HG03575 (cell line): Measurements from ENCODE around the gene ZFPL1.

Experiments used
- ATAC-seq: cut with Tn5 transposase; IDR thresholded peaks from one replicate; pipeline ENCODE4 v1.9.1; 2021; ENCODE audit not compliant: unreplicated experiment, insufficient number of reproducible peaks, low FRiP score; ENCODE audit errors: extremely low read depth

The ZFPL1 gene

GRCh38 chr11:65087216-65087615 is 3.2 kb downstream of the ZFPL1 start:
- ATAC-seq = no peak

- no peak for ATAC-seq
Measured at GRCh38 chr11:65087827-65088226, 3.8 kb downstream of the ZFPL1 start.

DNA sequence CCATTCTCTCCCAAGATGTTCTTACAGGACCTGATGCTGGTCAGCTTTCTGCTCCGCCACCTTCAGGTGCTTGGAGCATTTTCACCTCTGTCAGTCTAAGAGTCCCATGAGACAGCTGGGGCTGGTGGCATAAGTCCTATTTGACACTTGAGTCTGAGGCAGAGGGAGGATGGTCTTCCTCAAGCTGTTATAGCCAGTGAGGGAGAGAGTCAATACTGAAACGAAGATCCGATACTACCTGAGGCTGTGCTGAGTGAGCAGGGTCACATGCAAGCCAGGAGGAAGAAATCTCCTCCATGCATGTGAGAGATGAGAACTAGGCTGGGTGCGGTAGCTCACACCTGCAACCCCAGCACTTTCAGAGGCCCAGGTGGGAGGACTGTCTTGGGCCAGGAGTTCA is 5.6 kb downstream of the ZFPL1 start:
- ATAC-seq = no peak

GRCh38 chr11:65090628-65091027 is 6.6 kb downstream of the ZFPL1 start:
- ATAC-seq = no peak

DNA sequence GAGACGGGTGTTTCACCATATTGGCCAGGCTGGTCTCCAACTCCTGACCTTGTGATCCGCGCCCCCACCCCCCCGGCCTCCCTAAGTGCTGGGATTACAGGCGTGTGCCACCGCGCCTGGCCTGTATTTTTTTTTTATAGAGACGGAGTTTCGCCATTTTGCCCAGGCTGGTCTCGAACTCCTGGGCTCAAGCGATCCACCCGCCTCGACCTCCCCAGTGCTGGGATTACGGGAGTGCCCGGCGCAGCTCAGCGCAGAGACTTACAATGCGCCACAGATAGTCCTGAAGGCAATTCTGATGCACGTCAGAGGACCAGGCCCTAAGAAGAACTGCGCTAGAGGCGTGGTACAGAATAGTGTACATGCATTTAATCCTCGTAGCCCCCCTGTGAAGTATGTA is 11.4 kb downstream of the ZFPL1 start:
- ATAC-seq = no peak

- no peak for ATAC-seq
Measured at GRCh38 chr11:65095974-65096806, 12.2 kb downstream of the ZFPL1 start, which contains the start of gene VPS51. Gene VPS51 (plus strand): TSS chr11:65096214. CDS start chr11:65096251, 37 bp downstream.

GRCh38 chr11:65096926-65097325 is 12.9 kb downstream of the ZFPL1 start:
- no peak for ATAC-seq

DNA sequence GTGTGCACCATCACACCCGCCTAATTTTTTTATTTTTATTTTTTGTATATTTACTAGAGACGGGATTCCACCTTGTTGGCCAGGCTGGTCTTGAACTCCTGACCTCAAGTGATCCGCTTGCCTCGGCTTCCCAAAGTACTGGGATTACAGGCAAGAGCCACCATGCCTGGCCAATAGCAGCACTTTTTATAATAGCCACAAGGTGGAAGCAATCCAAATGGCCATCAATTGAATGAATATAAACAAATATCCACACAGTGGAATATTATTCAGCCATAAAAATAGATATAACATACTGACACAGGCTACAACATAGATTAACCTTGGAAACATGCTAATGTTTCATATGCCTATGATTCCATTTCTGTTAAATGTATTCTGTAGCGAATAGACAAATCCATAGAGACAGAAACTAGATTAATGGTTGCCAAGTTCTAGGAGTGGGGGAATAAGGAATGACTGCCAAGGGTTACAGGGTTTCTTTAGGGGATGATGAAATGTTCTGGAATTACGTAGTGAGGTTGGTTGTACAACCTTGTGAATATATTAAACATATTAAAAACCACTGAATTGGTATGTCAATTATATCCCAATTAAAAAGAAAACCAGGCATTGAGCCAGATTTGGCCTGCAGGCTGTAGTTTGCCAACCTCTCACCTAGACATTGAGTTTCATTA is 16.8 kb downstream of the ZFPL1 start:
- ATAC-seq = no peak

DNA sequence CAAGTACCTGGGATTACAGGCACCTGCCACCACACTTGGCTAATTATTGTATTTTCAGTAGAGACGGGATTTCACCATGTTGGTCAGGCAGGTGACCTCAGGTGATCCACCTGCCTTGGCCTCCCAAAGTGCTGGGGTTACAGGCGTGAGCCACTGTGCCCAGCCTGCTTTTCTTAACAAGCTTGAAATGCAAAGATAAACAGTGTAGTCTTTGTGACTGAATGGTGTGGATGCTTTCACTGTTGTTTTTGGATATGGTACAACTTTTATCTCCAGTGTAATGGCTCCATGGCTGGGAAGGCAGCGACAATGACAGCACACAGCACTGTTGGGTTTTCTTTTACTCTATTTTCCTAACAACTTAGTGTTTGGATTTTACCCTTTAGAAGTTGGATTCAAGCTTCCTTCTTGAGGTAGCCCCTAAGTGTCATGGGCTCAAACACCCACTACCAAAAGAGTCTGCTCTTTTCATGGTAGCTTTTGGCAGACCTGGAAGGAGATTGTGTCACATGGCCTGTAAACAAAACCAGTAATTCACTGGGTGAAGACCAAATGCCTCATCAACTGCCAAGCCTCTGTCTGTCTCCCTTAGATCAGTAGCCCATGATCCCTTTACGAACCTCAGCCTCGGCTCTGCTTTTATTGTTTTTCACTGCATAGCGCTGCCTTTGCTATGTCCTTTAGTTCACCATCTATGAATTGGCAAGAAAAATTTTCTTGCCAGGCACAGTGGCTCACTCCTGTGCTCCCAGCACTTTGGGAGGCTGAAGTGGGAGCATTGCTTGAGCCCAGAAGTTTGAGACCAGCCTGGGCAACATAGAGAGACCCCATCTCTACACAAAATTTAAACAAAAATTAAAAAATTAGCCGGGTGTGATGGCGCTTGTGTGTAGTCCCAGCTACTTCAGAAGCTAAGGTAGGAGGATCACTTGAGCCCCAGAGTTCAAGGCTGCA is 18.4 kb downstream of the ZFPL1 start:
- ATAC-seq = no peak

- no peak for ATAC-seq
Measured at GRCh38 chr11:65103476-65103875, 19.5 kb downstream of the ZFPL1 start.

DNA sequence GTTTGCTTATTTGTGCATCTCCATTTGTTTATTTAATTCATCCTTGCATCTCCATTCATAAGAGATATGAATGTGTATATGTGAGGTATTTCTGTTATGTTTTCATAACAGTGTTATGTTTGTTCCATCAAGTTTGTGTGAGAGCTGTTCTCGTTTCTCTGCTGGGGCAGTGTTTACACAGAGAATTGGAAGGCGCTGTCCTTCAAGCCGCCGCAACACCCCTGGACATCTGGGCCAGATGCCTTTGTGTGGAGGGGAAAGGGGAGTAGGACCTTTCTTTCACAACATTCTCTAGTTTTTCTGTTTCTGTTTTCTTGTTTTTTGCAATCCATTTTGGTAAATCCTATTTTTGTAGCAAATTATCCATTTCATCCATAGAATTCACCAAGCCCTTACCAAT is 20.6 kb downstream of the ZFPL1 start:
- no peak for ATAC-seq

GRCh38 chr11:65107078-65107477 is 23.1 kb downstream of the ZFPL1 start:
- no peak for ATAC-seq

GRCh38 chr11:65107751-65108468 is 23.9 kb downstream of the ZFPL1 start:
- ATAC-seq = no peak

DNA sequence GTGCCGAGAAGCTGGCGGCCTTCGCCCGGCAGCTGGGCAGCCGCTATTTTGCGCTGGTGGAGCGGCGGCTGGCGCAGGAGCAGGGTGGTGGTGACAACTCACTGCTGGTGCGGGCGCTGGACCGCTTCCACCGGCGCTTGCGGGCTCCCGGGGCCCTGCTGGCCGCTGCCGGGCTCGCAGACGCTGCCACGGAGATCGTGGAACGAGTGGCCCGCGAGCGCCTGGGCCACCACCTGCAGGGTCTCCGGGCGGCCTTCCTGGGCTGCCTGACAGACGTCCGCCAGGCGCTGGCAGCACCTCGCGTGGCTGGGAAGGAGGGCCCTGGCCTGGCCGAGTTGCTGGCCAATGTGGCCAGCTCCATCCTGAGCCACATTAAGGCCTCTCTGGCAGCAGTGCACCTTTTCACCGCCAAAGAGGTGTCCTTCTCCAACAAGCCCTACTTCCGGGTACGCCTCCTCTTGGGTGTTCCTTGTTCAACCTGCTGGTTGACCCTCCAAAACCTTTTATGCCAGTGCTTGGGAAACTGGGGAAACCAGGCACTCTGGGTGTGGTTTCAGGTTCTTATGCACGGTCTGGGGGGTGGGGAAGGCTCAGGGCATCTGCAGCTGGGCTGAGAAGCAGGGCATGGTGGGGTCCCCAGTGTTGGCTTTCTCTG is 24.6 kb downstream of the ZFPL1 start:
- no peak for ATAC-seq

- no peak for ATAC-seq
Measured at GRCh38 chr11:65109231-65110198, 25.5 kb downstream of the ZFPL1 start.

DNA sequence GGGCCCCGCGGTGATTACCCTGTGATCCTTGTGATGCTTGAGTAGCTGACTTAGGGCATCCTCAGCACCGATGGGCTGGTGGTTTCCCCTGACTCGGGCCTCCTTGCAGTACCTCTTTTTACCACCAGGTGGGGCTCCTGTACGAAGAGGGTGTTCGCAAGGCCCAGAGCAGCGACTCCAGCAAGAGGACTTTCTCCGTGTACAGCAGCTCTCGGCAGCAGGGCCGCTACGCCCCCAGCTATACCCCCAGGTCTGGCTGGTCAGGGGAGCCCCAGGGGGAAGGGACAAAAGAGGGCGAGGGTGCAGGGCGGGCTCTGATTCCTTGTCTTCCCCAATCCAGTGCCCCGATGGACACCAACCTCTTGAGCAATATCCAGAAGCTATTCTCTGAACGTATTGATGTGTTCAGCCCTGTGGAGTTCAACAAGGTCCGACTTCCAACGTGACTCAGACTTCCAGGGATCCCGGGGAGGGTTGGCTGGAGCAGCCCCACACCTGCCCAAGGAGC is 26.4 kb downstream of the ZFPL1 start:
- no peak for ATAC-seq

DNA sequence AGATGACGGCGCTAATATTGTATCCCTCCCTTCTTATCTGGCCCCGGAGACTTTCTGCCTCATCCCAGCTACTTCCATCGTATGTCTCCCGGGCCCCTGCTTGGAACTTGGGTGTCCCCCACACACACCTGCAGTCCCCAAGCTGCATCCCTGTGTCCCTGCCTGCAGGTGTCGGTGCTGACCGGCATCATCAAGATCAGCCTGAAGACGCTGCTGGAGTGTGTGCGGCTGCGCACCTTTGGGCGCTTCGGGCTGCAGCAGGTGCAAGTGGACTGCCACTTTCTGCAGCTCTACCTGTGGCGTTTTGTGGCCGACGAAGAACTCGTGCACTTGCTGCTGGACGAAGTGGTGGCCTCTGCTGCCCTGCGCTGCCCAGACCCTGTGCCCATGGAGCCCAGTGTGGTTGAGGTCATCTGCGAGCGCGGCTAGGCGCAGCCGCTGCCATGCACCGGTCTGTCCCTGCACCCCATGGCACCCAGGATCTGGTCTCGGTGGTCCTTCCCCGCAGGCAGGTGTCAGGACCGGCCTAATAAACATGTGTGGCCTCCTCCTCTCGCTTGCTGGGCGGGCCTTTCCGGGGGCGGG is 27.2 kb downstream of the ZFPL1 start:
- ATAC-seq = no peak
